Measurements from ENCODE around the gene DKKL1.

DNA sequence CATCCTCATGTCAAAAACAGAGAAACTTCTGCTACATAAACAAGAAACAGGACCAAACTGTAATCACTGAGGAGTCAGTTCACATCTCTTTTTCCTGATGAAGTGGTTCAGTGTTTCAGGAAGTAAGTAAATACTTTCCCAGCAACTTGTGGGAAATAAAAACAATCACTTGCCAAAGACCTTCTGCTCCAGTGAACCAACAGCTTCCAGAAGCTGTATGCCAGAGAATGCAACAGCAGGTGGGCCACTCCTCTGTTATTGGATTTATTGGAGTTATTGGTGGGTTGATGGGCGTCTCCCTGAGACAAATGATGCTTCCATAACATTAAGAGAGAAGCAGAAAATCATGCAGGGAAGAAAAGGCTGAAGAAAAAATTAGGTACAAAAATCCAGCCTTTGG lies 48.6 kb upstream of the DKKL1 start:
- TF ChIP-seq, protein P1, sequence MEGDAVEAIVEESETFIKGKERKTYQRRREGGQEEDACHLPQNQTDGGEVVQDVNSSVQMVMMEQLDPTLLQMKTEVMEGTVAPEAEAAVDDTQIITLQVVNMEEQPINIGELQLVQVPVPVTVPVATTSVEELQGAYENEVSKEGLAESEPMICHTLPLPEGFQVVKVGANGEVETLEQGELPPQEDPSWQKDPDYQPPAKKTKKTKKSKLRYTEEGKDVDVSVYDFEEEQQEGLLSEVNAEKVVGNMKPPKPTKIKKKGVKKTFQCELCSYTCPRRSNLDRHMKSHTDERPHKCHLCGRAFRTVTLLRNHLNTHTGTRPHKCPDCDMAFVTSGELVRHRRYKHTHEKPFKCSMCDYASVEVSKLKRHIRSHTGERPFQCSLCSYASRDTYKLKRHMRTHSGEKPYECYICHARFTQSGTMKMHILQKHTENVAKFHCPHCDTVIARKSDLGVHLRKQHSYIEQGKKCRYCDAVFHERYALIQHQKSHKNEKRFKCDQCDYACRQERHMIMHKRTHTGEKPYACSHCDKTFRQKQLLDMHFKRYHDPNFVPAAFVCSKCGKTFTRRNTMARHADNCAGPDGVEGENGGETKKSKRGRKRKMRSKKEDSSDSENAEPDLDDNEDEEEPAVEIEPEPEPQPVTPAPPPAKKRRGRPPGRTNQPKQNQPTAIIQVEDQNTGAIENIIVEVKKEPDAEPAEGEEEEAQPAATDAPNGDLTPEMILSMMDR (optimal IDR thresholded peaks at IDR 0.05 in 1 of 3, IDR thresholded peaks at IDR 0.05 in 1 of 3, conservative IDR thresholded peaks at IDR 0.05 in 1 of 3; ENCODE audit: extremely low read depth in 1 of 3, insufficient read depth in 2 of 3, low read length in 3 of 3), result no peak
- TF ChIP-seq EZH2 (IDR thresholded peaks at IDR 0.05; ENCODE audit: low read length), result no peak

All from keratinocyte (primary cell).